ENCODE data around the gene IGSF21. TPM values are rescaled to one million over a fixed set of nuclear protein-coding genes. Genes with fewer than 3 reads are reported as not detected.

IGSF21 gene
- total RNA-seq, 2 experiments from 2014 or later = not detected

DNA sequence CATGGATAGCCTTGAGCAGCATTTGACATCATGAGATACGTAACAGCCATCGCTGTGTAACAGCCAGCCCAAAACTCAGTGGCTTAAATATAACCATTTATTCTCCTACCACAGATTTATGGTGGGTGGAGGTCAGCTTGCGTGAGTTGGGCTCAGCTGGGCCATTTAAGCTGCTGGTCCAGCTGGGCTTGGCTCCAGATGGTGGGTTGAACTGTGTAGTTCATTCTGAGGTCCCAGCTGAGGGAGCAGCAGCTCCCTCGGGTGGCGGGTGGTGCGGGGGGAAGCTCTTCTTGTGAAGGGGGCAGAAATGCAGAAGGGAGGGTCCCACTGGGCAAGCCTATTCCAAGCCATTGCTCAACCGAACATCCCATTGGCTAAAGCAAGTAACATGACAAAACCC is 75.9 kb downstream of the IGSF21 start:
- no peak for DNase-seq
- no peak overlapping the region for H3K4me3 Mint-ChIP-seq
- H3K4me1 Mint-ChIP-seq (ENCODE audit: low read depth) = no peaks in the 10 kb centered on the region
- H3K9me3 Mint-ChIP-seq = no peaks in the 10 kb centered on the region
- no peaks in the 10 kb centered on the region for H3K36me3 Mint-ChIP-seq (ENCODE audit: low read depth)
- intact Hi-C loops (cut with micrococcal nuclease) = no loop called here
- no peak overlapping the region for H3K27ac Mint-ChIP-seq
- CTCF ChIA-PET = no interaction called here
- H3K27me3 Mint-ChIP-seq (ENCODE audit: low read depth) = peaks cover 13% of the 10 kb centered on the region

GRCh38 chr1:18187054-18187453 is 79.5 kb downstream of the IGSF21 start:
- Mint-ChIP-seq H3K9me3 (no peaks in the 10 kb centered on the region), H3K4me1 (ENCODE audit: low read depth) (no peaks in the 10 kb centered on the region), H3K27me3 (ENCODE audit: low read depth) (peaks cover 12% of the 10 kb centered on the region), H3K27ac (no peak overlapping the region), H3K36me3 (ENCODE audit: low read depth) (no peaks in the 10 kb centered on the region), H3K4me3 (no peak overlapping the region)
- intact Hi-C loops (cut with micrococcal nuclease) = no loop called here
- CTCF ChIA-PET = no interaction called here
- no peak for DNase-seq

DNA sequence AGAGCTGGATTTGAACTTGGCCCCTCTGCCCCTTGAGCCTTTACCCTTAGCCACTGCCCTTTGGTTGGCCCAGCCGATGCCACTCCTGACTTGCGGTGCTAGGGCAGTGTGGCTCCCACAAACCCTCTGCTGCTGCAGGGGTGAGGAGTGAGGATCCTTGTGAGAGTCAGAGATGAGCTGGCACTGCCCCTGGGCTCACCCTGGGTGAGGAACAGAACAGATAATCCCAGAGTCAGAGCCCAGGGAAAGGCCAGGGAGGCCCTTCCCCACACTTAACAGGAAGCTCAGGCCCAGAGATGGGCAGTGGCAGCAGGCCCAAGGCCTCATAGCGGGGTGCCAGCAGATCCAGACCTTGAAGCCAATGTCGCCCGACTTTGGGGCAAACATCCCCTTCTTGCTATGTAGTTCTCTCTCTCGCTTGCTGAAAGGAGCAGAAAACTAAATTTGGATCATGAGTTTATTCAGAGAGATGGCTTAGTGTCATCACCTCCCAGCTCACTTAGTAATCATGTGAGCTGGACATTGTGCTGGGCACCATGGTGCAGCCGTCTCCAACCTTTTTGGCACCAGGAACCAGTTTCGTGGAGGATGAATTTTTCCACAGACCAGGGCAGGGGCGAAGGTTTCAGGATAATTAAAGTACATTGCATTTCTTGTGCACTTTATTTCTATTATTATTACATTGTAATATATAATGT is 81.4 kb downstream of the IGSF21 start:
- Mint-ChIP-seq H3K27me3 (ENCODE audit: low read depth) (peaks cover 15% of the 10 kb centered on the region), H3K4me3 (no peak overlapping the region), H3K4me1 (ENCODE audit: low read depth) (no peaks in the 10 kb centered on the region), H3K27ac (no peak overlapping the region), H3K36me3 (ENCODE audit: low read depth) (no peaks in the 10 kb centered on the region), H3K9me3 (no peaks in the 10 kb centered on the region)
- no peak for DNase-seq
- CTCF ChIA-PET = no interaction called here
- intact Hi-C loops (cut with micrococcal nuclease) = no loop called here

GRCh38 chr1:18190598-18190997 is 83.0 kb downstream of the IGSF21 start:
- no peaks in the 10 kb centered on the region for H3K9me3 Mint-ChIP-seq
- intact Hi-C loops (cut with micrococcal nuclease) = no loop called here
- no peak for DNase-seq

DNA sequence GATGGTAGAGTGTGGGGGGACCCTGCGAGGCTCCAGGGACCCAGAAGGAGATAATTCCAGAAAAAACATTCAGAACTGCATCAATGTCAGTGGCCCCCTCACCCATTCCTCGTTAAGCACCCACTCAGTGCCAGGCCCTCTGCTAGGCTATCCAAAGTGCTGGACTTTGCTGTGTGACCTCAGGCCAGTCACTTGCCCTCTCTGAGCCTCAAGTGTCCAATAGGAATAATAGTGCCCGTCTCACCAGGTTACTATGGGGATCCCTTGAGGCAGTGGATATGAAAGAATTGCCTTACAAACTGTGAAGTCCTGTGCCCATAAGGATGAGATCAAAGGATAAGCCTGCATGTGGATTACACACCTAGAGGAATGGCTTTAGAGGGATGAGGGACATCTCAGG is 83.4 kb downstream of the IGSF21 start:
- intact Hi-C loops (cut with micrococcal nuclease) = no loop called here
- H3K4me1 Mint-ChIP-seq (ENCODE audit: low read depth) = no peaks in the 10 kb centered on the region
- no peaks in the 10 kb centered on the region for H3K36me3 Mint-ChIP-seq (ENCODE audit: low read depth)
- H3K4me3 Mint-ChIP-seq = no peak overlapping the region
- peaks cover 19% of the 10 kb centered on the region for H3K27me3 Mint-ChIP-seq (ENCODE audit: low read depth)
- no peak for DNase-seq
- CTCF ChIA-PET = no interaction called here
- H3K9me3 Mint-ChIP-seq = no peaks in the 10 kb centered on the region
- H3K27ac Mint-ChIP-seq = no peak overlapping the region

More at GRCh38 chr1:18190598-18190997, 83.0 kb downstream of the IGSF21 start:
- Mint-ChIP-seq H3K36me3 (ENCODE audit: low read depth) (no peaks in the 10 kb centered on the region), H3K27ac (no peak overlapping the region), H3K4me3 (no peak overlapping the region), H3K27me3 (ENCODE audit: low read depth) (peaks cover 15% of the 10 kb centered on the region), H3K4me1 (ENCODE audit: low read depth) (no peaks in the 10 kb centered on the region)
- CTCF ChIA-PET = no interaction called here

DNA sequence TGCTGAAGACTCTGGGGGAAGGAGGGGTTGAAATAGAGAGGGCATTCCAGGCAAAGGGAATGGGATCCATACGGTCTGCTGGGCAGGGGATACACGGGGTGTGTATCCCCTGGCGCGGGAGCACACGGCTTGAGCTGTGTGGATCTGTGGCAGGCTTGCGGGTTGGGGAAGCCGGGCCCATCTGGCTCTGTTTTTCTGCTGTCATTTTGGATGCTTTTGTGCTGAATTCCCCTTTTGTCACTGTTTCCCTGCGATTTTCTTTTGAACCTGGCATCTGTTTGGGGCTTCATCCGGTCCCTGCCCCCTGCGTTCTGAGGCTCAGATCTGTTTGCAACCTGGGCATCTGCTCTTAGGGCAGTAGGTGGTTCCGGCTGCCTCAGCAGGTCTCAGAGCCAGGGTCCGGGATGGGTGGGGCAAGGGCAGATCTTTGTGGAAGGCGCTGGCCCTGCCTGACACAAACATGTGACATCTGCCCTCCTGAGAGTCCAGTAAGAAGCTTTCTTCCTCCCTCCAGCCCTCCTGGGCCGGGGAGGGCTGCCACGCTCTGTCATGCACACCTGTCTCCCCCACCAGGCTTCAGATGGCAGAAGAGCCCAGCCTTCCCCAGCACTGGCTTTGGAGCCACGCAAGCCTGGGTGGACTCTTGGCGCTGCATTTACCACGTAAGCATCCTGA is 84.0 kb downstream of the IGSF21 start:
- intact Hi-C loops (cut with micrococcal nuclease) = no loop called here
- Mint-ChIP-seq H3K9me3 (no peaks in the 10 kb centered on the region), H3K36me3 (ENCODE audit: low read depth) (no peaks in the 10 kb centered on the region), H3K4me1 (ENCODE audit: low read depth) (no peaks in the 10 kb centered on the region), H3K27ac (no peak overlapping the region), H3K4me3 (no peak overlapping the region), H3K27me3 (ENCODE audit: low read depth) (peaks cover 19% of the 10 kb centered on the region)
- CTCF ChIA-PET = no interaction called here
- no peak for DNase-seq

DNA sequence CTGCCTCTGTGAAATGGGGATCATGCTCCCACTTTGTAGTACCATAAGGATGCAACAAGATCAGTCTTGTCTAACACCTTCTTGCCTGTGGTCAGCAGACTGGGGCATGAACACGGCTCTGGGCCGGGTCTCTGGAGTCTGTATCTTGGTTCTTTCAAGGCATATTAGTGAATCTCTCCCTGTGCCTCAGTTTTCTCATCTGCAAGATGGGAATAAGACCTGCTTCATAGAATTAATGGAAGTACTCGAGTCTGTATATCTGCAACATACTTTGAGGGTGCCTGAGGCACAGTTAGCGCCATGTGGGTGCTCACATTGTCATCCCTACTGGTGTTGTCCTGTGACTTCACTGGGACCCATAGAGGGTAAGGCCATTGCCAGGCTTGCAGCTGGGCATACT is 84.6 kb downstream of the IGSF21 start:
- intact Hi-C loops (cut with micrococcal nuclease) = no loop called here
- CTCF ChIA-PET = no interaction called here
- no peak overlapping the region for H3K4me3 Mint-ChIP-seq
- no peak for DNase-seq
- no peaks in the 10 kb centered on the region for H3K9me3 Mint-ChIP-seq
- H3K27ac Mint-ChIP-seq = no peak overlapping the region
- H3K4me1 Mint-ChIP-seq (ENCODE audit: low read depth) = no peaks in the 10 kb centered on the region
- H3K36me3 Mint-ChIP-seq (ENCODE audit: low read depth) = no peaks in the 10 kb centered on the region
- peaks cover 13% of the 10 kb centered on the region for H3K27me3 Mint-ChIP-seq (ENCODE audit: low read depth)

DNA sequence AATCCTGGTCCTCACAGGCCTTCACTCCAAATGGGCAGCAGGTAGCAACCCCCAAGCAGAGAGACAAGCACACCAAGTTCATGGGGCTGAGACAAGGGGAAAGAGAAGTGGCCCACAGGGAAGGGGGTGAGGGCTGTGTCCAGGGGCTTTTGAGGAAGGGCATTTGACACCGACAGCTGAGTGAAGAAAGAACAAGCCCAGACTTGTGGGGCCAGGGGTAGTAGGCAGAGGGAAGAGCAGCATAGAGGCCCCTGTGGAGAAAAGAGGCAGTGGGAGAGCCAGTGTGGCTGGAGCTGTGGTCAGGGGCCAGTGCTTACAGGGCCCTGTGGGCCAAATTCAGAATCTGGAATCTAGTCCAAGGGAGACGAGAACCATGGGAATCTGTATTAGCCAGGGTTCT is 85.4 kb downstream of the IGSF21 start:
- Mint-ChIP-seq H3K27me3 (ENCODE audit: low read depth) (peaks cover 12% of the 10 kb centered on the region), H3K9me3 (no peaks in the 10 kb centered on the region), H3K27ac (no peak overlapping the region), H3K4me3 (no peak overlapping the region), H3K36me3 (ENCODE audit: low read depth) (no peaks in the 10 kb centered on the region), H3K4me1 (ENCODE audit: low read depth) (no peaks in the 10 kb centered on the region)
- intact Hi-C loops (cut with micrococcal nuclease) = no loop called here
- CTCF ChIA-PET = no interaction called here
- no peak for DNase-seq

DNA sequence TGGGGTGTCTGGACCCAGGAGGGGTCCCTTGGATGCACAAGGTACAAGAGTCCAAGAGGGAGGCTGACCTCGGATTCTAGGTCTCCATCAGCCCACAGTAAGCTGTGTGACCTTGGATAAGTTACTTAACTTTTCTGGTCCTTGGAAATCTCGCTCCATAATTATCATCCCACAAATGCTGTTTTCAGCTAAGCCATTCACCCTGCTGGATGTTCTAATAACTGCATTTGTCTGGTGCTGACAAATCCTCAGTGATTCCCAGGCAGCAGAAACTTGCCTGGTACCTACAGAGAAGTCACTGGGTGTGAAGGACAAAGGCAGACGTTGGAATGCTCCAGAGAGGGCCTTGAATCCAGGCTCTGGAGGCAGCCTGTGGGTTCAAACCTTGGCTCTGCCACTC is 89.7 kb downstream of the IGSF21 start:
- Mint-ChIP-seq H3K4me3 (no peak overlapping the region), H3K9me3 (no peaks in the 10 kb centered on the region), H3K27ac (no peak overlapping the region), H3K27me3 (ENCODE audit: low read depth) (peaks cover 29% of the 10 kb centered on the region), H3K4me1 (ENCODE audit: low read depth) (no peaks in the 10 kb centered on the region), H3K36me3 (ENCODE audit: low read depth) (no peaks in the 10 kb centered on the region)
- DNase-seq = no peak
- intact Hi-C loops (cut with micrococcal nuclease) = no loop called here
- CTCF ChIA-PET = no interaction called here

- H3K36me3 Mint-ChIP-seq (ENCODE audit: low read depth) = no peaks in the 10 kb centered on the region
- CTCF ChIA-PET = no interaction called here
- no peaks in the 10 kb centered on the region for H3K9me3 Mint-ChIP-seq
- DNase-seq = no peak
- H3K27me3 Mint-ChIP-seq (ENCODE audit: low read depth) = peaks cover 29% of the 10 kb centered on the region
- H3K4me1 Mint-ChIP-seq (ENCODE audit: low read depth) = no peaks in the 10 kb centered on the region
- no peak overlapping the region for H3K27ac Mint-ChIP-seq
- no peak overlapping the region for H3K4me3 Mint-ChIP-seq
- intact Hi-C loops (cut with micrococcal nuclease) = no loop called here
Observed at GRCh38 chr1:18198260-18198659, 90.7 kb downstream of the IGSF21 start.

DNA sequence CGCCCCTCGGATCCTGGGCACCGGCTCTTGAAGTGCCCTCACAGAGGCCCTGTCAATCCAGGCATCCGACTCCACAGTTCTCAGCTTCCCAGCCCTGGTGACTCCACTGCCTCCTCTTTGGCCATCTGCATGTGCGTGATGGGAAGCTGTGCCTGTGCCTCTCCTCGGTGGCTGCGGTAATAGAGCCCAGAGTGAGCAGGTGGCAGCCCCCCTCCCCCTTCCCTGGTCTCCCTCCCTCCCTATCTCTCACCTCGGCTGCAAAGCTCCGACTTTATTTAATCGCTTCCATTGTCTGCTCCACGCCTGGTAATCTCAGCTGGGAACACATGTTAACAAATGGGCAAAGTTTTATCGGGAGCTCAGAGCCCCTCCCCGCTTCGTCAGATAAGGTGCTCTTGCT is 91.9 kb downstream of the IGSF21 start:
- H3K36me3 Mint-ChIP-seq (ENCODE audit: low read depth) = no peaks in the 10 kb centered on the region
- intact Hi-C loops (cut with micrococcal nuclease) = no loop called here
- no peaks in the 10 kb centered on the region for H3K9me3 Mint-ChIP-seq
- H3K27ac Mint-ChIP-seq = no peak overlapping the region
- no peak for DNase-seq
- CTCF ChIA-PET = no interaction called here
- peaks cover 28% of the 10 kb centered on the region for H3K27me3 Mint-ChIP-seq (ENCODE audit: low read depth)
- no peak overlapping the region for H3K4me3 Mint-ChIP-seq
- no peaks in the 10 kb centered on the region for H3K4me1 Mint-ChIP-seq (ENCODE audit: low read depth)

GRCh38 chr1:18200136-18200717 is 92.6 kb downstream of the IGSF21 start:
- Mint-ChIP-seq H3K9me3 (no peaks in the 10 kb centered on the region), H3K27me3 (ENCODE audit: low read depth) (peaks cover 29% of the 10 kb centered on the region), H3K36me3 (ENCODE audit: low read depth) (no peaks in the 10 kb centered on the region), H3K4me3 (no peak overlapping the region), H3K27ac (no peak overlapping the region), H3K4me1 (ENCODE audit: low read depth) (no peaks in the 10 kb centered on the region)
- CTCF ChIA-PET = no interaction called here
- no peak for DNase-seq
- intact Hi-C loops (cut with micrococcal nuclease) = no loop called here

DNA sequence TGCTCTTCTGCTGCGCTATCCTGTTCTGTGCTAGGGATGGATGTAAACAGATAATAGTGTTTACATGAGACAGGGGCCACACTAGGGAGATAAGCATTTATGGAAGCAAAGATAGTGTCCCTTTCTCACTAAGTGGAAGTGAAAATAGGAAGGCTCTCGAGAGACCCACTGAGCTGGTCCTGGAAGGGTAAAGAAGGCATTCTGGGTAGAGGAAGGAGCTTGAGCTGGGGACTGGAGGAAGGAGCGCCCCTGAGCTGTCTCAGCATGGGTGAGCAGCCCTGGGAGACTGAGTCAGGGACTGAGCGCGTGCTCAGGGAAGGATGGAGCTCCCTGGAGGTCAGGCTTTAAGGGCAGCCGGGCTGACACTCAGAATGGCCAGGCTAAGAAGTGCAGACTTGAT is 93.3 kb downstream of the IGSF21 start:
- no peaks in the 10 kb centered on the region for H3K36me3 Mint-ChIP-seq (ENCODE audit: low read depth)
- peaks cover 26% of the 10 kb centered on the region for H3K27me3 Mint-ChIP-seq (ENCODE audit: low read depth)

More for the DNA sequence above, 93.3 kb downstream of the IGSF21 start:
- no peaks in the 10 kb centered on the region for H3K4me1 Mint-ChIP-seq (ENCODE audit: low read depth)
- no peak overlapping the region for H3K4me3 Mint-ChIP-seq
- no peak for DNase-seq
- H3K27ac Mint-ChIP-seq = no peak overlapping the region
- CTCF ChIA-PET = no interaction called here
- no peaks in the 10 kb centered on the region for H3K9me3 Mint-ChIP-seq
- intact Hi-C loops (cut with micrococcal nuclease) = no loop called here

Measured in activated naive CD4-positive, alpha-beta T cell treated with anti-CD3 and anti-CD28 coated beads for 36 hours (primary cell).